Suppressor macrophage treated with lipopolysaccharide for 4 hours (primary cell): Measurements from ENCODE around the gene SNAPC4.
"Not testable (repeated sequence)": the region's sequence is repeated elsewhere in the genome, so short reads cannot be mapped to it uniquely, and the experiment has no call there.

Experiments
- DNase-seq: peaks from one replicate; pipeline ENCODE4 v3.0.0-alpha.2; 2020

The SNAPC4 gene

DNA sequence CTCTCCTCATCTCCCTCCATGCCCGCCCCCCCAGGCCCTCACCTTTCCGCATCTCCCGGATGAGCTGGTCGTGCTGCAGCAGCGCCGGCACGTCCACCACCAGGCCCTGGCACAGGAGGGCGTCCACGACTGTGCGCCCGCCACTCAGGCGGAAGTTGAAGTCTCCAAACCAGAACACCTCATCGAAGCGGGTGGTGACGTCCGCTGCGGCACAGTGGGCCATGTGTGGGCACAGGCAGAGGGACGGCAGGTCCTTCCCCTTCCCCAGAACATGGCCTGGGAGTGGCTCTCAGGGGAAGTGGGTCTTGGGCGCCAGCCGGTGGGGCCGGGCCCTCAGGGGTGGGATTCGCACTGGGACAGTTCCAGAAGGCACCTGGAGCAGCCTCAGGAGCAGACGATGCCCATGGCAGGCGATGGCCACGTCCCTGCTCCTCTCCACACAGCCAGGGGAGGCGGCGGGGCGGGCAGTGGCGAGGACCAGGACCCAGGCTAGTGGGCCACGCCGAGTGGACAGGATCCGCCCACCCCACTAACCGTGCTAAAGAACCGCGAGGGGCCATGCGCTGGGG, 31.9 kb upstream of the SNAPC4 start:
- DNase-seq = no peak

DNA sequence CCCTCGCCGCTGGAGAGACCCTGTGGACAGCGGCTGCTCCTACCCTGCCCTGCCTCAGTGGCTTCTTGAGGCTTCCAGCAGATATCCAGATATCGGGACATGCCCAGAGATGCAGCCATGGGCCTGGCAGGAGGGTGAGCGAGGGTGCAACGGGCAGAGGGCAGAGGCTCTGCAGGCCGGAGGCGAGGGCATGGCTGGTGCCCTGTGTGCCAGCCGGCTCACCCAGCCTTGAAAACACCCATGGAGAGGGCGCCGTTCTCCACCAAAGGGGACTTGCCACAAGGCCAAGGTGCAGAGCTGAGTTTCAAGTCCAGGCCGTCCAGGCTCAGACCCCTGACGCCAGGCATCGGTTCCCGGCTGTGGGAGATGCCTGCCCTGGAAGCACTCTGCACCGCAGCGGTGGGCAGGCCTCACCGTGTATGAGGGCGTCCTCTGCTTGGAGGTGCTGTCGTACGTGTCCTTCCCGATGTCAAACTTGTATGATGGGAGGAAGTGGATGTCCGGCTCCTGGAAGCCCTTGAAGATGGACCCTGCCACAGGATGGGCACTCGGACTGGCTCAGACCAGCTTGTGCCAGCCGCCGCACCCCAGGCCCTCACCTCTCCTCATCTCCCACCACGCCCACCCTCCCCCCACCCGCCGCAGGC, 30.7 kb upstream of the SNAPC4 start:
- DNase-seq = no peak

DNA sequence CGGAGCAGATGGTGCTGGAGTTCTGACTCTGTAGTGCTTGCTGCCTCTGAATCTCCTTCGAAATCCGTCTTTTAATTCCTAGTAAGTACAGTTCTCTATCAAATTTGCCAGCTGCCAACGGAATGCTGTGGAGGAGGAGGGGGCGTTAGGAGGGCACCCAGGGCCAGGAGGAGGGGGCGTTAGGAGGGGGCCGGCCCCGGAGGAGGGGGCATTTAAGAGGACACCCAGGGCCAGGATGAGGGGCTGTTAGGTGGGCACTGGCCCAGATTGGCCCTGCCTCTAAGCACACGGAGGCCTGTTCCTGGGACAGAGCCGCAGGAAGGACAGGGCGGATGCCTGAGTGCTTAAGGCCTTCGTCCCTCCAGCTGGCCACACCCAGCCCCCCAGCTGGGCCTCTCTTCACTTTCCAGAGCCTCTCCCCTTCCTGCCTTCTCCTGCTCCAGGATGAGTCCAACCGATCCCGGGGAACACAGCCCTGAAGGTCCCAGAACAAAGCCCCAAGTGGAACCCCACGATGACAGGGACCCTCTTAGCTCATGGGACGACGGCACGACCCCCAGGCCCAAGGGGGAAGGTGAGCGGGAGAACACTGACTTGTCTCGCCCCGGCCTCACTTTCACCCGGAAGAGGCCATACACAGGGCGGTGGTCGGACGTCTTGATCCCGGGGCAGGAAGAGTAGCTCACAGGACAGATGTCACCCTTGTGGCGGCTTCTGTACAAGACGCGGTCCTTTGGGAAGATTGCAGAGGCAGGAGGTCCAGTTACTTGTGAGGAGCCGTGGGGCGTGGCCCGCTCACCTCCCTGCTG, 29.9 kb upstream of the SNAPC4 start:
- no peak for DNase-seq

DNA sequence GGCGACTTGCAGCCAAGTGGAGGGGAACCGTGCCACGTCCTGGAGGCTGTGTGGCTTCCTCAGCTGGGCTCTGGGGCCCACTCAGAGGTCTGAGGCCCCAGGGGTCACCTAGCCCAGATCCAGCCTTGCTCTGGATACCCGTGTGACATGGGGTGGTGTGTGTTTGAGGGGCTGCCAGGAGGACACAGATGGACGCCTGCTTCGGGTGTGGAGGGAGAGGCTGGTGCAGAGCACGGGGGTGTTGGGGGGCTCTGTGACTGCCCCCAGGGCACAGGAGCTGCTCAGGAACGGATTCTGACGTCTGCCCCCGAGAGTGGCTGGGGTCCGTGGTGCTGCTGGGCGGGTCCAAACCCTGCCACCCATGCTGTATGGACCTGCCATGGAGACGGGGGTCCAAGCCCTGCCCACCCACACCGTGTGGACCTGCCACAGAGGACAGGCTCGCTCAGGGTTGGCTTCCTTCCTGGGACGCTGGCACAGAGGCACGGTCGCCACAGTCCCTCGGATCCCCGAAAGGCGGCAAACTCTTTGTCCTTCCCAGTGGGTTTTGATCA, 29.2 kb upstream of the SNAPC4 start:
- no peak for DNase-seq

DNA sequence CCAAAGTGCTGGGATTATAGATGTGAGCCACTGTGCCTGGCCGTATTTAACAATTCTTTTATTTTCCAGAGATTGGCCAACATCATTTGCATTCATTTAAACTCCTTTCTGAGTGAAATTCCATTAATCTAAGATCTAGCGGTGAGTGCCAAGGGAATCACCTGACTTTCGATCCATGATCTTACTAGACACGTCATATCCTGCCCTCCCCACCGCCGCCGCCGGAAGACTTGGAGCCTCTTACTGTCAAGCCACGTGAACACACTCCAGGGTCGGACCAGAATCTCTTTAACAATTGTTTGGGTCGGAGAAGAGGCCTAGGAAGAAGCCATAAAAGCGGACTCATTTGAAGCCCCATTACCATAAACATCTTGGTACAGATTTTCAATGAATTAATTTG, 26.8 kb upstream of the SNAPC4 start:
- no peak for DNase-seq

DNA sequence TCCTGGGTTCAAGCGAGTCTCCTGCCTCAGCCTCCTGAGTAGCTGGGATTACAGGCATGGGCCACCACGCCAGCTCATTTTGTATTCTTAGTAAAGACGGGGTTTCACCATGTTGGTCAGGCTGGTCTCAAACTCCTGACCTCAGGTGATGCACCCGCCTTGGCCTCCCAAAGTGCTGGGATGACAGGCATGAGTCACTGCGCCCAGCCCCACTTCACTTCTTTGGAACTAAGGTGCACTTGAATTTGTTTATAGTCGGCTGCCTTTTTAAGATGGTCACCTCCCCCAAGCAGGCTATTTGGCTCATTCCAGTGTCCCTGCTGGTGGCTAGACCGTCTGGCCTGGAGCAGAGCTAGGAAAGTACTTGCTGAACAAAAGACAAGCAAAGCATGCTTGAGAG, 25.4 kb upstream of the SNAPC4 start:
- not testable (repeated sequence) for DNase-seq

DNA sequence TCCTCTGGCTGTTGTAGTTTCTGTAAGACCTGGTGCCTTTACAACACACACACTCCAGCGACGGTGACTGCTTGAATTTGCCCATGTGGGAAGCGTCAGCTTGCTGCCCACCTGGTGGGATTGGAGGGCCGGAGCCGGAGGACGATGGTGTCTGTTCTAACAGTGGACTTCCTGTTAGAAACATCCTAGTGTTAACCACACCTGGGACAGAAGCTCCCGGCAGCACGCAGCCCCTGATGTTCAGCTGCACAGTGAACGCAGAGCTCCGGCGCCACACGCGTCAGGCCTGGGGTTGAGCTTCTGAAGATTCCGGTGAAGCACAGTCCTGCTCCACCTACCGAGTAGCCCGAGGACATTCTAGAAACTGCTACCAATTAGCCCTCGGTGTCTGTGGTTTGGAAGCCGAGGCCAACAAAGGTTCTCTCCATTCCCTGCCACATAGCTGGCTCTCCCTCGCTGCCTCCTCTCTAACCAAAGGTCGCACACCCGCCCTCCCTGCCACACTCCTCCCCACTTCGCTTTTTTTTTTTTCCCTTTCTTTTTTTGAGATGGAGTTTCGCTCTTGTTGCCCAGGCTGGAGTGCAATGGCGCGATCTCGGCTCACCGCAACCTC, 24.9 kb upstream of the SNAPC4 start:
- DNase-seq = no peak

DNA sequence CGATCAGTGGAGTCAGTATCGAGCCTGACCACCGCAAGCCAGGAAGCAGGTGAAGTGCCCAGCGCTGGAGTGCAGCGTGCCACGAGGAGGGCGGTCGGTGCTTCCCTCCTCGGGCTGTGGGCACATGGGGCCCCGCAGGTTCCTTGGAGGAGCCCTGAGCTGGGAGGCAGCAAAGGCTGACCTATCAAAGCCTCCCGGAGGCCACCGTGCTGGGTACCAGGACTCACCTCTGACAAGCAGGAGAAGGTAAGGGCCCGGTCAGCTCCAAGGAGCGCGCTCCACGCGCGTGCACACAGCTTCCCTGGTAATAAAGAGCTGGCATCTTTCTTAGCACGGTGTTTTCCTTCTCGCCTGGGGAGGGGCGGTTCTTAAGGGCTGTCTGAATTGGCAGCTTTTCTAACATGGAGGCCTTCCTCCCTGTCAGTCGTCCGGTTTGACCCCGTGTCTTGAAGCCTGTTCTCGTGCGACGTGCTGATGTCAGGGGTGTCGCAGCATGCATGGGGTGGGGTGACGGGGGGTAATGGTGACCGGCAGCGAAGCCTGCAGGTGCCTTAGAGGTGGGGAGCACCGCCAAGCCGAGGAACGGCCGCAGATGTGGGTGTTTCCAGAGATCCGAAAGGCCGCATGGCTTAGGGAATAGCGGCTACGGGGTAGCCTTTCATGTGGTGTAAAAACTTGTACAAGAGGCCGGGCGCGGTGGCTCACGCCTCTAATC, 23.6 kb upstream of the SNAPC4 start:
- no peak for DNase-seq

DNA sequence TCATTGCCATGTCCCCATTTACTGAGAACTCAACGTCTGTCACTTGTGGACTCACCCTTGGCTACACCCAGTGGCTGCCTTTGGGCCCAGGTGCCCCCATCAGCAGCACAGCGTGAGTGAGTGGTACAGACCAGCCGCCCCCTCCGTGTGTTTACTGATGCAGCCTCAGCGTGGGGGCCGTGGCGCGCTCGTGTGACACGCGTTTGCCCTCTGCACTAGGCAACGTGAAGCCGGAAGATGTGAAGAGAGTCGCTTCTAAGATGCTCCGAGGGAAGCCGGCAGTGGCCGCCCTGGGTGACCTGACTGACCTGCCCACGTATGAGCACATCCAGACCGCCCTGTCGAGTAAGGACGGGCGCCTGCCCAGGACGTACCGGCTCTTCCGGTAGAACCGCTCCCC, 22.9 kb upstream of the SNAPC4 start:
- no peak for DNase-seq

DNA sequence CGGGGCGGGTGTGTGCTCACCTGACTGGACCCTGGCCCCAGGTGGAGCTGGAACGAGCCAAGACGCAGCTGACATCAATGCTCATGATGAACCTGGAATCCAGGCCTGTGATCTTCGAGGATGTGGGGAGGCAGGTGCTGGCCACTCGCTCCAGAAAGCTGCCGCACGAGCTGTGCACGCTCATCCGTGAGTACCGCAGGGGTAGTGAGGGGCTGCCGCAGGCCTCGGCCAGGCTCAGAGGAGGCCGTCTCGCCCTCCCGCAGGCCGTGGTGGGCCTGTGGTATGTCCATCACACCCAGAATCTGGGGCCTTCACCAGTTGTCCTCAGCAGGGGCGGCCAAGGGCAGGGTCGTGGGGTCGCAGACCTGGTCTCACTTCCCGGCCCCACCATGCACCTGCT, 21.8 kb upstream of the SNAPC4 start:
- no peak for DNase-seq

DNA sequence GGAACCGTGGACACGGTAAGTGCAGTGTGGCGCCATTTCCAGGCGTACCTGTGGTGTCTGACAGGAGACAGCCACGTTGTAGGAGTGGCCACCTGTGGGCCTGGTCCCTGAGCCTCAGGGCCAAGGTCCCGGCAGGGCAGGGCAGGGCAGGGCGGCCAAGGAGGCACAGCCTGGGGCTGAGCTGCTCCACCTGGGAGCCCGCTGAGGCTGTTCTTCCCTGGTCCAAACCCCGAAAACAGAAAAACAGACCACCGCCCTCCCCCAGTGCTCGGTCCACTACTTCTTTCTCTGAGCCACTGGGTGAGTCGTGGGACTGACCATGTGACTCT, 19.1 kb upstream of the SNAPC4 start:
- no peak for DNase-seq

DNA sequence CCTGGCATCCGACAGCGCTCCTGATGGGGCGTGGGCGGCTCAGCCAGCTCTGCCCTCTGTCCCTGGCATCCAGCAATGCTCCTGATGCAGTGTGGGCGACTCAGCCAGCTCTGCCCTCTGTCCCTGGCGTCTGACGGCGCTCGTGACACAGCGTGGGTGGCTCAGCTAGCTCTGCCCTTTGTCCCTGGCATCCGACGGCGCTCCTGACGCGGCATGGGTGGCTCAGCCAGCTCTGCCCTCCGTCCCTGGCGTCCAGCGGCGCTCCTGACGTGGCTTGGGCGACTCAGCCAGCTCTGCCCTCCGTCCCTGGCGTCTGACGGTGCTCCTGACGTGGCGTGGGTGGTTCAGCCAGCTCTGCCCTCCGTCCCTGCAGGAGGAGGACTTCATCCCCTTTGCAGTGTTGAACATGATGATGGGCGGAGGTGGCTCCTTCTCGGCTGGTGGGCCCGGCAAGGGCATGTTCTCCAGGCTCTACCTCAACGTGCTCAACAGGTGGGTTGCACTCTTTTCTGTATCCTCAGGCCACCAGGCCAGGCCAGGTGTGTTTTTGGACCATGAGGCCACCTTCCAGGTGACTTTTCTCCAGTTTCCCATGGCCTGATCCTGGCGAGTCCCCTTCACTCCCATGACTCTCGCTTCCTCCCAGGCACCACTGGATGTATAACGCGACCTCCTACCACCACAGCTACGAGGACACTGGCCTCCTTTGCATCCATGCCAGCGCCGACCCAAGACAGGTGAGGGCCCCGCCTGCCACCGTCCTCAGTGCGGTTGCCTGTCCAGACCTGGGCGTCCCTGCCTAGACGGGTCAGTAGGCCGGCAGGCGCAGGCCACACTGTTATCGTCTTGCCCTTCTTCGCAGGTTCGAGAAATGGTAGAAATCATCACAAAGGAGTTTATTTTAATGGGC, 18.5 kb upstream of the SNAPC4 start:
- DNase-seq = no peak

DNA sequence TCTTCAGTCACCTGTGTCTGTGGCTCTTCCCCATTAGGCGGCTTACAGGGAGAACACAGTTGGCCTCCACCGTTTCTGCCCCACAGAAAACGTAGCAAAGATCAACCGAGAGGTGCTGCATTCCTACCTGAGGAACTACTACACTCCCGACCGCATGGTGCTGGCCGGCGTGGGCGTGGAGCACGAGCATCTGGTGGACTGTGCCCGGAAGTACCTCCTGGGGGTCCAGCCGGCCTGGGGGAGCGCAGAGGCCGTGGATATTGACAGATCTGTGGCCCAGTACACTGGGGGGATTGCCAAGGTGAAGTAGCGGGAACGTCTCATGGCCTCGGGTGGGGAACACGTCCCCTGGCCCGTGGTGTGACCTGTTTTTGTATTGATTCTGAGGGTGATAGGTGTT, 16.9 kb upstream of the SNAPC4 start:
- no peak for DNase-seq

DNA sequence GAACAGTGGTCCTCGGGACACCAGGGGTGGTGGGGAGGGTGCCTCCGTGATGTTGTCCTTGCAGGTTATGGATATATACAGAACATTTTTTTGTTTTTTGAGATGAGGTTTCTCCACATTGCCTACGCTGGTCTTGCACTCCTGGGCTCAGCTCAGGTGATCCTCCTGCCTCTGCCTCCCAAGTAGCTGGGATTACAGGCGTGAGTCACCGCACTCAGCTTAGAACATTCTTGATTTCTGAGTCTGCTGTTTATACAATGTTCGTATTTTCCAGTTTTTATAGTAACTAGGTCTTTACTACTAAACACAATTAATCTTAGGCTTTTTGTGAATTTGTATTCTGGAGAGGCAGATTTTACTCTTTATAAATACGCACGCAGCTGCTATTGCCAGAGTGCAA, 16.5 kb upstream of the SNAPC4 start:
- DNase-seq = no peak

DNA sequence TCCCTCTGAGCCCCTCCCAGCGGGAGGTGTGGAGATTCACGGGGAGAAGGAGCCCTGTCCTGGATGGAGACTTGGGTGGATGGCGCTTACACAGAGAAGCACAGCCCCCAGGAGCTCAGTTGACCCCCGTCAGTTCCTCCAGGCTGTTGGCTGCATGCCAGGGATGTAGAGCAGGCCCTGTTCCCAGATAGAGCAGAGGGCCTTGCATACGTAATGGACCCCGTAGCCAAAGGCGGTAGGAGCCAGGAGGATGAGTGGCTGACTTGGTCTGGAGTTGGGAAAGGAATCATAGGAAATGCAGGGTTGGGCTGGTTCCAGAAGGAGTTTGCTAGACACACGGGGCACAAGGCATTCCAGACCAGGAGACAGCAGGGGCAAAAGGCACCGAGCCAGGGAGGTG, 13.0 kb upstream of the SNAPC4 start:
- no peak for DNase-seq

DNA sequence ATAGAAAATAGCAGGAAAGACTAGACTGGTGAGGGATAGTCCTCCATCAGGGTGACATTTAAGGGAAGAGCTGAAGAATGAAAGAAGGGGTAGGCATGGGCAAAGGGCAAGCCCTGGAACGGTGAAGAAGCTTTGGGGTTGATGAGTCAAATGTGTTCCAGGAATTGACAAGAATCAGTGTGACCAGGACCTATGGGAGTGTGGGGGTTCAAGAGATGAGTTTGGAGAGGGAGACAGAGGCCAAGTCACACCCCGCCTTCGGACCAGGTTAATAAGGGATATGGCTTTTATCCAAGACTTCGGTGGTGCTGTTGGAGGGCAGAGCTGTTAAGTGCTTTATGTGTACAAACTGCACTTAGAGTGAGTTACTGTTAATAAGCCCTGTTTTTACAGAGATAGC, 11.4 kb upstream of the SNAPC4 start:
- peak; percentile 7 for DNase-seq

DNA sequence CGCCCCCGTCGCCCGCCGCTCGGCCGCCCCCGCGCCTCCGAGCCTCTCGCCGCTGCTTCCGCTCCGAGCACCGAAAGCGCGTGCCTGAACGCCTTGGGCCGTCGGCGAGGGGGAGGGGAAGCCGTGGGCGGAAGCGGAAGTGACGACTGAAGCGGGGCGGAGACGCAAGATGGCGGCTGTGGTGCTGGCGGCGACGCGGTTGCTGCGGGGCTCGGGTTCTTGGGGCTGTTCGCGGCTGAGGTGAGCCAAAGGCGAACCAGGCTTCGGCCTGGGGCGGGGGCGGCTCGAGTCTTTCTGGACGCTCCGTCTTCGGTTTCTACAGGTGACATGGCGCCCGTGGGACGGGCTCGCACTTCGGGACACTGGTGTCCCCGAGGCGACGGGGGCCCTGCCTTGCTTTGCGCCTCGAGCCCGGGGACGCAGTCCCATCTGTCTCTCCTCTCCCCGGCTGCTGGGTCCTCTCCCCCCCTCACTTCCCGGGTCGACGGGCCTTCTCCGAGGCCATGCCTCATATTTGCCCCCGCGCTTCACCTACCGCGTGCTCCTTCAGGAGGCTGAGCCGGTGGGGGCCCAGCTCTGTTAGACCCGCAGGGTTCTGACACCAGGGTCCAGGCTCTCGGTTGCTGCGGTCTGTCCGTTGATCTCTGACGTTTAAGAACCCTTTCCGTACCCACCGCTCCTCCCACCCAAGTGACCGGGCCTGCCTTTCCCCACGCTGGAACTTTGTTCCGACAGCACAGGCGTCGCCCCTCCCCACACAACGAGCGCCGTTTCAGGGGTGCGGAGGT, 10.7 kb upstream of the SNAPC4 start, which contains the start of the genes ENTR1 and PMPCA:
Gene ENTR1, minus strand, starts transcription at position 115 of the 788 bp plus-strand sequence. CDS start 217 bp downstream, outside the sequence.
Gene PMPCA, plus strand, starts transcription at position 159 of the 788 bp plus-strand sequence. Its CDS starts 11 bp downstream, at position 170.
- DNase-seq = peak; percentile 97

DNA sequence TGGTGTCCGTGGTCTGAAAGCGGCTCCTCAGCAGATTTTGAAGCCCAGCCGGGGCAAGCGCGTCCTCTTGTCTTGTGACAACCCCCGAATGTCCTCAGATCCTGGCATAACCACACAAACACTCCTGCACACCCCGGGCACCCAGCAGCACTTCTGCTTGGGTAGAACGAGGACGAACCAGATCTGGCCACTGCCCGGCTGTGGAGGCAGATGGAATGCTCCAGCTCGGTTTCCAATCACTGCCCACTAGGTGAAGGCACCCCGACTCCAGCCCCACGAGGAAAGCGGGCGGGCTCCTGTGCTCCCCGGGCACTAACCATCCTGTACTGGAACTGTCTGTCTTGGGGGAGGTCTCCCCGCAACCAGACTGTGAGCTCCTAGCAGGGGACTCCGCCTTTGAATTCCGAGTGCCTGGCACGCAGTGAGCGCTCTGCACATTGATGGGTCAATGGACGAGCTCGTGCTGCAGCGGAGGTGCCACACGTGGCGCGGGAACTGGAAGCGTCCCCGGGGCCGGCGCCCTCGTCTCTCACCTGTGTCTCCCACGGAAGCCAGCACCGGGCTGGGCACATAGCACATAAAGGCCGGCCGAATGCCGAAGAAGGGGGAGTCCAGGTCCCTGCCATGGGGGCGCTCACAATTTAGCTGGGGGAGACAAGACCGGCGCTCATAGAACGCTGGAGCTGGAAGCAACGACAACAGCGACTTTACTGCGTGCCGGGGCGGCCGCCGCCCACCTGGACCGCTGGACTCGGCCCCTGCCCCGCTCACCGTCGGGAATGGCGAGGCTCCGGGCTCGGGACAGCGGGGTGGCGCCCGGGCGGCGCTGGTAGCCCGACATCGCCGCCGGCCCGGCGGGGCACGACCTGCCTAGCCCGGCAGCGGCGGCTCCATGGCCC, 9.8 kb upstream of the SNAPC4 start:
- DNase-seq = peak; percentile 23

DNA sequence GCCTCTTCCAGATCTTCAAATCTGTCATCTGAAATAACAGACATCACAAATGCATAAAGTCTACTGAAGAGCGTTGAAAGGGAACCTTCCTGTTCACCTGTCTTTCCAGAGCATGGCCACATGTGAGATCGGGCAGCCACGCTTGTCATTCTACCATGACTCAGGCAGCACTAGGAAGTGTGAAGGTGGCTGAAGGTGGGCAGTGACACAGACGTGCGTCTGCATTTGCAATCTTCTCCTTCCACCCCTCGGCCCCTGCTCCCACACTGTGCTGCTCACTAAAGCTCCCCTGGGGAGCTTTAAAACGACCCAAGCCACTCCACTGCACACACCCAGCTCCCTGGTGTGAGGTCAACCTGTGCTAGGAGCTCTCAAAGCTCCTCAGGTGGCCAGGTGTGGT, 7.9 kb upstream of the SNAPC4 start:
- DNase-seq = no peak

DNA sequence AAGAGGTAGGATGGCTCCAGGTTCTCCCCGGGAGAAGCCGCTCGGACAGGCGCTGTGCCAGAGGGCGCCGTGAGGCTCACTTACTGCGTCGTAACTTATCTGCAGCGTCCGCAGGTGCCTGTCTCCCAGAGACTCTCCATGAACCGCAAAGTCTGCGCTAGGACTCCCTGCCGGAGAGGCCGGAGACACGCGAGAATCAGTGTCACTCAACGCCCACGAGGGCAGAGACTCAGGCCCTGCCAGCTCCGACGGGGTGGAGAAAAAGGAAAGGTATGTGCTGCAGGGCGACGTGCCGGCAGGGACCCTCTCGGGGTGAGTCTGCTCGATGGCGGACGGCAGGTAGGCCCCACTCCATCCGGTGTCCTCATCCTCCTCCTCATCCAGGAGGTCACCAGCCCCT, 7.1 kb upstream of the SNAPC4 start:
- not testable (repeated sequence) for DNase-seq
